ENCODE measurements around the gene B4GALNT2.
A peak's percentile ranks its signal among the peaks of the same experiment; 100 is the strongest.
"Not testable (repeated sequence)": the region's sequence is repeated elsewhere in the genome, so short reads cannot be mapped to it uniquely, and the experiment has no call there.

B4GALNT2 gene

DNA sequence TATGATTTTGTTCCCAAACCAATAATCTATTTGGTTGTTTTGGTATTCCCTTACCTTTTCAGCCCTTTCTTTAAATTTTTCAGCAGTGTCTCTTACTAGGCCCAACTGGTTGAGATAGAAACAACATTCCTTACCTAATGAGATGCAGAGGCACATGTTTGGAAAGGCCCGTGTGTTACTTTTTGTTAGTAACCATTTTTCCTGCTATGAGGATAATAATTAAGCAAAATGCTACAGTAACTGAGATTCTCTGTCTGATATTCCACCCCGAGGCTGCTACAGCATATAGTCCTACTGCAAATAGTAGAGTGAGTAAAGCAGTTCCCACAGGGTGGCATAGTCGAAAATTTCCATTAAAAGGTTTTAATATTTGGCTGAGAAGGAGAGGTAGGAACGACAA is 10.0 kb upstream of the B4GALNT2 start:
- DNase-seq, result no peak

DNA sequence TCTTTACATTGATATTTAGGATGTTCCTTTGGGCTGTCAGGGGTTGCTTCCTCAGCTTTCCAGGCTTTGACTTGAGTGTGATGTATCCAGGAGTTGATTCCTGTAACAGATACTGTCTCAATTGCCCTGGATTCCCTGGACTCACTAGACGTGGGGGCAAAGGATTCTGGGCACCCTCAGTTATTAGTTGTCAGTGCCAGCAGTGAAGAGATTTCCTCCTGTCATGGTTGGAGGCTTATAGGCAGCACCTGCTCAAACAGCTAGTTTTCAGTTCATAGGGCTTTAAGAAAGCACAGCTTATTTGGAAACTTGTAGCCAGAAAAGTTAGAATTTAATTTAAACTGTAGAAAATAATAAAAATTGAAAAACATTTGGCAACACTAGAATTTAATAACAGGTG is 9.5 kb upstream of the B4GALNT2 start:
- no peak for DNase-seq

DNA sequence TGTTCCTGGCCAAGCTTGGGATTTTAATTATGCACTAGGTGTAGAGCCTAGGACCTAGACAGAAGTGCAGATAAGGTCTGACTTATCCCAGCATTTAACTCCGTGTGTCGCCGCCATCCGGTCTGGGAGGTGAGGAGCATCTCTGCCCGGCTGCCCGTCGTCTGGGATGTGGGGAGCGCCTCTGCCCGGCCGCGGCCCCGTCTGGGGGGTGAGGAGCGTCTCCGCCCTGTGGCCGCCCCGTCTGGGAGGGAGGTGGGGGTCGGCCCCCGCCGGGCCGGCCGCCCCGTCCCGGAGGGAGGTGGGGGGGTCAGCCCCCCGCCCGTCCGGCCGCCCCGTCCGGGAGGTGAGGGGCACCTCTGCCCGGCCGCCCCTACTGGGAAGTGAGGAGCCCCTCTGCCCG is 7.1 kb upstream of the B4GALNT2 start:
- no peak for DNase-seq

DNA sequence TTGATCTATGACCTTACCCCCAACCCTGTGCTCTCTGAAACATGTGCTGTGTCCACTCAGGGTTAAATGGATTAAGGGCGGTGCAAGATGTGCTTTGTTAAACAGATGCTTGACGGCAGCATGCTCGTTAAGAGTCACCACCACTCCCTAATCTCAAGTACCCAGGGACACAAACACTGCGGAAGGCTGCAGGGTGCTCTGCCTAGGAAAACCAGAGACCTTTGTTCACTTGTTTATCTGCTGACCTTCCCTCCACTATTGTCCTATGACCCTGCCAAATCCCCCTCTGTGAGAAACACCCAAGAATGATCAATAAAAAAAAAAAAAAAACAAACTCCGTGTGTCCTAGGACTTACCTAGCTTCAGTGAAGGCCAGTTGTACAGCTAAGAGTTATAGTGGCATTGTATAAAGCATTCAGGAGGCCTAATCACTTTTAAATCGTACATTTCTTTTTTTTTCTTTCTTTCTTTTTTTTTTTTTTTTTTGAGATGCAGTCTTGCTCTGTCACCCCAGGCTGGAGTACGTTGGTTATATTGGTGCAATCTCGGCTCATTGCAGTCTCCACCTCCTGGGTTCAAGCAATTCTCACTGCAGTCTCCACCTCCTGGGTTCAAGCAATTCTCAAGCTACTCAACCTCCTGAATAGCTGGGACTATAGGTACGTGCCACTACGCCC is 6.2 kb upstream of the B4GALNT2 start:
- DNase-seq, result not testable (repeated sequence)

DNA sequence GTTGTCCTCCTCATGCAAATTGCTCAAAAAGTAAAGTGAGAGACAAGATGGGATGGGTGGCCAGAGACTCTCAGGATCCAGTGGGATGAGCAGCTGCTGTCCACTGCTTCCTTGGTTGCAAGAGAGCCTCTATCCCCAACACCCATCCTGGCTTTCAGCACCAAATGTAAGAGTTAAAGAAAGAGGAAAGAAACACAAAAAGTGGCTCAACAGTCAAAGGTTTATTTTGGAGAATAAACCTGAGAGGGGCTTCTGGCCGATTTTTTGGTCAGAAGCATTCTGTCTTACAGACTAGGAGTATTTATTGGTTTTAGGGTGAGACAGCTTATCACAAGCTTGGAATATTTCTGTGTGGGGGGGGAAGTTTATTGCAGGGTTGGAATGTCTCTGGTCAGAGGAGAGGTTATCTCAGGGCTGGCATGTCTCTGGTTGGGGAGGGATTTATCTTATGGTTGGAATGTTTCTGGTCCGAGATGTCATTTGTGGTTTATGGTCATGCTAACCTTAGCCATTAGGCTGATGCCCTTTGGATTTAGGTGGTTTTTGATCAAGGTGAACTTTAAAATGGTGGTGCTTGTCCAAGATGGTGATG is 3.1 kb upstream of the B4GALNT2 start:
- not testable (repeated sequence) for DNase-seq

DNA sequence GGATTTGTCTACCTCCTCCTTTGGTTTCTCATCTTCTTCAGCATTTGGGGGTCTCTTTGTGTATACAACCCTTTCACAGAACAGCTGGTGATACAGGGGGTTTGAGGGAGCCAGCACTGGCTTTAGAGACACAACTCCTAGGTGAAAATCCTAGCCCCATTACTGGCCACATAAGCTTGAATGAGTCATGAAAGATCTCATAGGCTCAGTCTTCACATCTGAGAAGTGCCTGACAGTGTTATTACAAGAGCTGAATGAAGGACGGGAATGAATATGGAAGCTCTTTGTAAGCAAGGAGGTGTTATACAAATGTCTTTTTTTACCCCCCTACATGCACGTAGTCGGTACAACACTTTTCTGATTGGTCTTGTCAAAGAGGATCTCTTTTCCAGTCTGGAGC is 1.7 kb upstream of the B4GALNT2 start:
- no peak for DNase-seq

DNA sequence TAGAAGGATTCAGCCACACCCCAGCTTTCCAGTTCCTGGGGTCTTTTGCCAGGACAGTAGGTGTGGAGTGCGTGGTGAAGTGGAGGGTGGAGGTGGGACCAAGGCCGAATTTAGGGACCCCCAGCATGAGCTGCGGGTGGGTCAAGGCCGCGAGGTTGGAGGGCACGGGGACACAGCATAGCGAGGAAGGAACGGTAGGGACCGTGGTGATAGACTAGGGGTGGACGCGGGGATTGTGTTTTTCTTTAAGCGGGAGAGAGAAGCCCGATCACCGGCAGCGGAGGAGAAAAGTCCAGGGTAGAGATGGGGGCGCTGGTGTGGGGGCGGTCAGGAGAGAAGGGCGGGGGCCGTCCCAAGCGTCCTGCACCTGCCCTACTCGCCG is 261 bp upstream of the B4GALNT2 start:
- no peak for DNase-seq

DNA sequence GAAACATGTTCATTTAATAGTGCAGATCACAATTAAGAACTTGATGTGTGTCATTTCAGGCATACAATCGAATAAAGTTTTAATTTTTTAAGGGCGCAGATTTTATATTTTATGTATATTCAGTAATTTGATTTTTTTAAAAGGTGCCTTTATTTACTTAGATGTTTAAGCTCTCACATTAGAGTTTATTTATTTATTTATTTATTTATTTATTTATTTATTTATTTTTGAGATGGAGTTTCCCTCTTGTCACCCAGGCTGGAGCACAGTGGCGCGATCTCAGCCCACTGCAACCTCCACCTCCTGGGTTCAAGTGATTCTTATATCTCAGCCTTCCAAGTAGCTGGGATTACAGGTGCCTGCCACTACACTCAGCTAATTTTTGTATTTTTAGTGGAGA is 3.8 kb downstream of the B4GALNT2 start:
- DNase-seq, result no peak

DNA sequence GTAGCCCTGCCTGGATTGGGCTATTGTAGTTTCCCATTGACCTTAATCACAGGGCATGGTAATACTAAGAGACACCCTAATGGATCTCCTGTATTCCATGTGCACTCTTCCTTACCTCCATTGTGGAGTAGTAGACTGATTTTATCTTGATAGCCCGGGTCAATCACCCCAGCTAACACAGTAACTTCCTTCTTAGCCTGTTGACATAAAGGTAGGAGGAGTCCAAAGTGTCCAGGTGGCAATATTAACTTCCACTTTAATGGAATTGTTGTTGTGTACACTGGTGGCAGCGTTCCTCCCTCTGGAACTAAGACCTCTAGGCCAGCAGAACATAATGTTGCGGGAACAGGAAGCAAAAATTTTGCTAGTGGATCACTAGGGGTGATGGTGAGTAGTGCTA is 13.1 kb downstream of the B4GALNT2 start:
- not testable (repeated sequence) for DNase-seq

DNA sequence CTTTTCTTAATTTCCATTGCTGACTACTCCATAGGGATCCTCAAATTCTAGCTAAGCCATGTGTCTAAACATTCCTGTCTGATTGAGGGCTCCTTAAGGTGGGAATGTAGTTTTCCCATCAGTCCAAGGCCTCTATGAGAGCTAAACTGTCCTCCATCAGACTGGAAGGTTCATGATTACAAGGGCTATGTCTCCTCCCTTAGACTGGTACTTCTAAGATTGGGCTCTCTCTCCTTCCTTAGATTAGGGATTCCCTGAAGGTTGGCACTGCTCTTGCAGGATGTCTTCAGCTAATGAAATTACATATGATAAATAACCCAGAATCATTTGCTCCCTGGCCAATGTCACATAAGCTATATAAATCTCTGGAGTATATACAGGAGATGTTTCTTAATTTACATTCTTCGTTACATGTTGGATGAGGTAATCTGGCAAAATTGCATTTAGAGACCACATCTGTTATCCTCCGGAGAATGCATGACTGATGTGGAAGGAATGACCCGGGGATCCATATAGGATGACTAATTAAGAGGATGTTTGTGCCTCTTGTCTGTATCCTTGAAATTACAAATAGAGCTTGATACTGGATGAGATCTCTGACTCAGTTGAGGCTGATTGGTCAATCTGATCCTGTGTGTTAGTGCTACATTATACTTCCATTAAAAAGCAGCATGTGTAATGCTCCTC is 14.2 kb downstream of the B4GALNT2 start:
- no peak for DNase-seq

DNA sequence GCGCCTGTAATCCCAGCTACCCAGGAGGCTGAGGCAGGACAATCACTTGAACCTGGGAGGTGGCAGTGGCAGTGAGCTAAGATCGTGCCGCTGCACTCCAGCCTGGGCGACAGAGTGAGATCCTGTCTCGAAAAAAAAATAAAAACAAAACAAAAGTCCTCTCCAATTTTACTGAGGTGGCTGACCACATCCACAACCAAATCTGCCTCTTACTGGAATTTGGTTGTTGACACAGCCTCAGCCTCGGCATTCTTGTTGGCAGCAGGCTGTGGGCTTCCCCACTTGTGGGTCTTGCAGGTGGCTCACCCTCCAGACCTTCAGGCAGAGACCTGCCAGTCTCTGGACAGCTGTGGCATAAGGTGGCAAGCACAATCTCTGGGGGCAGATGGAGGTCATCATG is 15.6 kb downstream of the B4GALNT2 start:
- DNase-seq, result no peak

DNA sequence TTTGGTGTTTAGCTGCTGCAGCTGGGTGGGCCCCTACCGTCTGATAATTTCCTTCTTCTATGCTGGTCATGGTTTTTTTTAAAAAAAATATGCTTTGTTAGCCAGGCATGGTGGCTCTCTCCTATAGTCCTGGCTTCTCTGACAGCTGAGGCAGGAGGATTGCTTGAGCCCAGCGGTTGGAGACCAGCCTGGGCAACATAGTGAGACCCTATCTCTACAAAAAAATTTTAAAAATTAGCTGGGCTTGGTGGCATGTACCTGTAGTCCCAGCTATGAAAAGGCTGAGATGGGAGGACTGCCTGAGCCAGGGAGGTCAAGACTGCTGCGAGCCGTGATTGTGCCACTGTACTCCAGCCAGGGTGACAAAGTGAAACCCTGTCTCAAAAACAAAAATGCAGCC is 19.4 kb downstream of the B4GALNT2 start:
- no peak for DNase-seq

DNA sequence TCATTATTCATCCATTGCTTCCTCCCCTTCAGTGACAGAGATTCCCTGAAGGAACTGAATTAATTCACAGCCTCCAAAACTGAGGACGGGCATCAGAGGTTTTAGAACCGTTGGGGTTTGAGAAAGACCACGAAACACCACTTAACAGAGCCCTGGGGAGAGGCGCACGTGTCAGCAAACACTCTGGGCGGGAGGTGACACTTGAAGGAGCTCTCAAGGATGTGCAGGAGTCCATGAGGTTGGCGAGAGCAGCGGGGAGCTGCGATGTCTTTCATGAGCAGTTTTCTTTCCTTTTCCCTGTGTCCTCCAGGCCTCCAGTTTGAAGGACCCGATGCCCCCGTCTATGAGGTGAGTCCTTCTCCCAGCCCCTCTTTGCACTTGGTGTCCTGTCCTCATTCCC is 23.7 kb downstream of the B4GALNT2 start:
- DNase-seq, result no peak

DNA sequence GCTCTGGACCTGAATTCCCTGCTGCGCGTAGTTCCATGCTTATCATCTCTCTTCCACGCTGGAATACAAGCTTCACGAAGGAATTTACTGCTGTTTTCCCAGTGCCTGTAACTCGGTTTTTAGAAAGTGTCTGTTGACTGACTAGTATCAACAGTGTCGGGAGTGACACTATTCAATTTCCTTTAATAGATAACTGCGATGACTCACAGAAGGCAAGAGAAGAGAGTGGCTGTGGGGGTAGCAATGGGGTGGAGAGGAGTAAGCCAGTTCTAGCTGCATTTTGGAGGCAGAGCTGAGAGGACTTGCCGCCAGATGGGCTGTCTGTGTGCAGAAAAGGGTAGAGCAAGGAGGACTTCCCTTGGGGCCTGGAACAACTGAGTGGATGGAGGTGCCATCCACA is 25.2 kb downstream of the B4GALNT2 start:
- no peak for DNase-seq

DNA sequence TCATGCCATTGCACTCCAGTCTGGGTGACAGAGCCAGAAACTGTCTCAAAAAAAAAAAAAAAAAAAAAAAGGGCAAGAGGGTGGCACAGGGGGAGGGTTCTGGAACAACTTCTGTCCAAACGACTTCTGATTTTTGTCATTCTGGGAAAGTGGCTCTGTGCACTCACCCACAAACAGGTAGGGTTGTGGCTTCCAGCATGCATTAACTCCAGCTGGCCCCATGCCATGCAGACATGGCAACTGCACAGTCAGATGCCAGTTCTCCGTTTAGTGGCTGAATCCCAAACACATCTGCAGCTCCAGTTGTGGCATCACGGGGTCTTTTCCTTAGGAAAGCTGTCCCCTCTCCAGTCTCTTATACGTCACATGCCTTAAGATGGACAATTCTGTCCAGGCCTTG is 30.3 kb downstream of the B4GALNT2 start:
- DNase-seq, result no peak

DNA sequence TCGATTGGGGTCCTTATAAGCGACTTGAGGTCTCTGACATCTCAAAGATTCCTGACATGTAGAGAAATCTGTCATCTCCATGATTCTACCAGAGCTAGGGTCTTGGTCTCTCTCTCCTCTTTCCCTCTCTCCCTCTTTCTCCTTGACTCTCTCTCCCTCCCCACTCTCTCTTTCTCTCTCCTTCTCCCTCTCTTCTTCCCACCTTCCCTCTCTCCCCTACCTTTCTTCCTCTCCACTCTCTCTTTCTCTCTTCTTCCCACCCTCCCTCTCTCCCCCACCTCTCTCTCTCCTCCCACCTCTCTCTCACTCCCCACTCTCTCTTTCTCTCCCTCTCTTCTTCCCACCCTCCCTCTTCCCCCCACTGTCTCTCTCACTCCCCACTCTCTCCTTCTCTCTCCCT is 32.6 kb downstream of the B4GALNT2 start:
- DNase-seq, result no peak

DNA sequence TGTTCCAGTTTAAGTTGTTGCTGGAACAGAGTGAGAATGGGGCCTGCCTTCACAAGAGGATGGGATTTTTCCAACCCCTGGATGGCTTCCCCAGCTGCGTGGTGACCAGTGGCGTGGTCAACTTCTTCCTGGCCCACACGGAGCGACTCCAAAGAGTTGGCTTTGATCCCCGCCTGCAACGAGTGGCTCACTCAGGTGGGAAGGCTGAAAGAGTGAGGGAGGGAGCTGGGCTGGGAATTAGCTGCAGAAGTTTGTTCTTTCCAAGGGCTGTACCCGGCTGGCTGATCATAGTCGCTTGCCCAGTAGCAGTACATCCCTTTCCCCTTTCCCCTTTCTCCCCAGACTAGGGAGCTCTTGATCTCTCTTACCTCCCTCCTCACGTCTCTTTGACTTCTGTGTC is 36.1 kb downstream of the B4GALNT2 start:
- DNase-seq, result no peak

DNA sequence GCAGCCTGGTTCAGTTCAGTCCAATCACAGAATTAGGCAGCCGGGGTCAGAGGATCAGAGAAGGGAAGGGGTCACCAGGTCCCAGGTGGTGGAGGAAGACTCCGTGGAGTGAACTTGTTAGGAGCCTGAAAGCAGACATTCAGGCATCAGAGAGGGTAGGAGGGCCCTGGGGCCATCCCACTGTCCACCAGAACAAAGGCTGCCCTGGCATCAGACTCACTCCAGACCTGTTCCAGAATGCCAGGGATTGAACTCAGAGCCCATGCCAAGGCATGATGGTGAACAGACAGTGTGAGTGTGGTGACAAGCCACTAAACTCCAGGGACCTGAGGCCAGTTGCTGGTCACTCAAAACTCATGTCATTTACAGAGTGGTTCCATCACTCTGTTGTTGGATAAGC is 37.6 kb downstream of the B4GALNT2 start:
- no peak for DNase-seq

DNA sequence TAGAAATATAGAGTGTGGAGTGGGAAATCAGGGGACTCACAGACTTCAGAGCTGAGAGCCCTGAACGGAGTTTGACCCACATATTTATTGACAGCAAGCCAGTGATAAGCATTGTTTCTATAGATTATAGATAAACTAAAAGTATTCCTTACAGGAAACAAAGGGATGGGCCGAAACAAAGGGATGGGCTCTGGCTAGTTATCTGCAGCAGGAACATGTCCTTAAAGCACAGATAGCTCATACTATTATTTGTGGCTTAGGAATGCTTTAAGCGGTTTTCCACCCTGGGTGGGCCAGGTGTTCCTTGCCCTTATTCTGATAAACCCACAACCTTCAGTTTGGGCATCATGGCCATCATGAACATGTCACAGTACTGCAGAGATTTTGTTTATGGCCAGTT is 38.1 kb downstream of the B4GALNT2 start:
- not testable (repeated sequence) for DNase-seq

DNA sequence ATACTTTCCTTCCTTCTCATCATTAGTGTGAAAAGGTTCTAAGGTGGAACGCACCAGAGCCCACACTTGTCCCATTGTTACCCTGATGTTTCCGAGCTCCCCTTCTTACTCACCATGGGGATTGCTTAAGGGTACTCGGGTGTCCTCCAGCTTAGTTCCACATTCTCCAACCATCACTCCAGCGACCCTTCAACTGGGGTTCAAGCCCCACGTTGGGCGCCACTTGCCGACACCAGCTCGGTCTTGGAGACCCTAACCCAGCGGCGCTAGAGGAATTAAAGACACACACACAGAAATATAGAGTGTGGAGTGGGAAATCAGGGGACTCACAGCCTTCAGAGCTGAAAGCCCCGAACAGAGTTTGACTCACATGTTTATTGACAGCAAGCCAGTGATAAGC is 43.4 kb downstream of the B4GALNT2 start:
- DNase-seq, result not testable (repeated sequence)

DNA sequence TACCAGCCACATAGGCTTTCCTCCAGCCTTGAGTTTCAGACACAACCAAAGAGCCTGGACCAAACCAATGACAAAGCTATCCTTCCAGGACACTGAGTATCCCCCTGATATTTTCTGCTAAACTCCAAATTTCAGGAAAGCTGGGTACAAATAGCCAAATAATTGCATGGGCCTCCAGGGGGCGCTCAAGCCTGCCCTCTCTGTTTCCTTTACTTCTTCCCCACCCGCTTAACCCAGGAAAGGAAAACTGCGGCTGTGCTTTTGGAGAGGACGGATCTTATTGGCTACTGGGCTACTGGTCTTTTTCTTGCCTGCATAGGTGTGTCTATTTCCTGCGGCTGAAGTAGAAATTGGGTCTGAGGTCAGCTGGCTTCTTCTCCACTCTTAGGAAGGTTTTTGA is 47.7 kb downstream of the B4GALNT2 start:
- peak; percentile 65 for DNase-seq

DNA sequence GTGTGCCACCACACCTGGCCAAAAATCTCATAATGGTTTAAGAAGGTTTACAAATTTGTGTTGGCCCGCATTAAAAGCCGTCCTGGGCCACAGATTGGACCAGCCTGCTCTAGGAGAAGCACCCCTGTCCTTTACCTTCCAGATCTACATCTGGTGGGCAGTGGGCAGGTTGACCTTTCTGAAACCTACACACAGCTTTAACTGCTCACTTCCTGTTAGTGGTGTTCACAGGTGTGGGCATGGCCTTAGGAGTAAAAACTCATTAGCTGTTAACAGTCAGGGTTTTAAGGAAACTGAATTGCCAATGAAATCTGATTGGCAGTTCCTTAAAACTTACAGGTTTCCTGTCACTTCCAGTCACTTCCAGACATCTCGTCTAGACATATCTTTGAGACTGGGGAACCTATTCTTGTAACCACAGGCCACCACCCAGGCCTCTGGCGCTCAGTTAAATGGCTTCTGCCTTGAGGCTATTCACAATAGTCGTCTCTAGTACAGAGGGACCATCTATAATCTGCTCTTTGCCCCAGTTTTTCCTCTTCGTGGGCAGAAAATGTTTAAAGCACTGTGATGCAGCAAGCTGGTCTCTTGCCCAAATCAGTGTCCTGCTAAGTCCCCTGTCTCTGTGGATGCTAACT is 48.5 kb downstream of the B4GALNT2 start:
- DNase-seq, result no peak

DNA sequence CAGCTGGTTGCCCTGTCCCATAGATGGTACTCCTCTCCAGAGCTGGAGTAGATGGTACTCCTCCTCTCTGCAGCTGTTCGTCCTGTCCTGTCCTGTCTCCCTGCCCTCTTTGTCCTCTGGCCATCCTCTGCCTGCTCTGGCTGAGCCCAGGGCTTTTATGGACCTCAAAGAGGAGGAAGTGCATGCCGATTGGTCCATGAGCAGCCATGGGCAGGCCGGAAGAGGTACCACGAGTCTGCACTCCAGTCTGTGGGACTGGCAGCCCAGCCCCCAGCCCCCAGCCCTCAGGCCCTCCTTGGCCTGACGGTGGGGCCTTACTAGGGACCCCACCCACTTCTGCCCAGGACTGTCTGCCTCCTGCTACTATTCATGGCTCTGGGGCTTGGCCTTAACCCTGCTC is 50.8 kb downstream of the B4GALNT2 start:
- no peak for DNase-seq

DNA sequence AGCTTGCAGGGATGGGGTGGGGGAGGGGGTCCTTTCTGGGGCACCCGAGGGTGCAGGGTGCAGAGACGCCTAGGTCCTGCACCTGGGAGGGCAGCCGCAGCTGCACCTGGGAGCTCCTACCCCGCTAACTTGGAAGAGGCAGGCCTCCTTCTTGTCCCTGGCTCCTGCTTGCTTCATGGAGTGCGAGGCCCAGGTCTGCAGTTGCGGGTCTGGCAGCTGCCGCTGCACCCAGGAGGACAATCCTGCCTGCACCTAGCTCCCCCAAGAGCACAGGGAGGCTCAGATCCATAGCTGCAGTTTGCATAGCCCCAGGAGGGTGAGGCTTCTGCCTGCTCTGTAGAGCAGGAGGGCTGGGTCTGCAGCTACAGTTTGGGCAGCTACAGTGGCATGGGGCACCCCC is 51.2 kb downstream of the B4GALNT2 start:
- no peak for DNase-seq
